Kidney tubule cell (primary cell): ENCODE measurements around the gene FLOT1.

Source experiments
- DNase-seq: peaks from one replicate; pipeline ENCODE4 v3.0.0-alpha.2; 2018; ENCODE audit warnings: low spot score

Gene FLOT1, protein sequence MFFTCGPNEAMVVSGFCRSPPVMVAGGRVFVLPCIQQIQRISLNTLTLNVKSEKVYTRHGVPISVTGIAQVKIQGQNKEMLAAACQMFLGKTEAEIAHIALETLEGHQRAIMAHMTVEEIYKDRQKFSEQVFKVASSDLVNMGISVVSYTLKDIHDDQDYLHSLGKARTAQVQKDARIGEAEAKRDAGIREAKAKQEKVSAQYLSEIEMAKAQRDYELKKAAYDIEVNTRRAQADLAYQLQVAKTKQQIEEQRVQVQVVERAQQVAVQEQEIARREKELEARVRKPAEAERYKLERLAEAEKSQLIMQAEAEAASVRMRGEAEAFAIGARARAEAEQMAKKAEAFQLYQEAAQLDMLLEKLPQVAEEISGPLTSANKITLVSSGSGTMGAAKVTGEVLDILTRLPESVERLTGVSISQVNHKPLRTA

DNA sequence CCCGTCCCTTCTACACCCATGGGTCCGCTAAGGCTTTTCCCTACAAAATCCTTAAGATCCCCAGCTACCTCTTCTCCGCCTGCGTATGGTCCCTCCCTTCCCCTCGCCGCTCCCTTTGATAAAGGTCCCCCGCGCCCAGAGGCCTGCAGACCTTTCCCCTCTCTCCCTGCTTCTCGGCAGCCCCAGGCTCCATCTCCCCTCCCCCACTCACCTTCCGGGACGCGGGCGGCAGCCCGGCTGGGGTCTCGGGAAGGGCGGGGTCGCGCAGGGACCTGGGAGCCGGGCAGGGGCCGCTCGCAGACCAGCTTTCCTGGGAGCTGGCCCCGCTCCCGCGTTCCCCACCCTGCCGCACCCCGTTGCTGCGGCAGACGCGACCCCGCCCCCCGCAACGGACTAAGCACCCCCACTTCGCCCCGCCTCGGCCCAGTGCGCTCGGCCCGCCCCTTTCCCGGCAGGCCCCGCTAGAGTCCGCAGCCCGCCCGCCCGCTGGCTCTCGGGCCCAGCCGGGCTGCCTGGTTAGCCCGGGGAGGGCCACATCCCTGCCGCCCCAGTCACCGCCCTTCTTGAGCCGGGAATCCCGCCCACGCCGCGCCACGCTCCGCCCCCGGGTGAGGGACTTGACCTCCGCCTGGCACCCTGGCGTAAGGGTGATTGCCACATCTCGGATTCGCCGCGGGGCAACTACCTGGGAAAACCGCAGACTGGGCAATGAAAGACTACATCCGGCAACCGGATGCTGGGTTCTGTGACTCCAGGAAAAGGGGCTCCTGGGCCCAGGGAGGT, at the start of gene FLOT1:
Gene FLOT1 (minus strand): TSS at position 372 of the 783 bp plus-strand sequence. CDS start 498 bp downstream, outside the sequence.
- DNase-seq = peak; percentile 98

DNA sequence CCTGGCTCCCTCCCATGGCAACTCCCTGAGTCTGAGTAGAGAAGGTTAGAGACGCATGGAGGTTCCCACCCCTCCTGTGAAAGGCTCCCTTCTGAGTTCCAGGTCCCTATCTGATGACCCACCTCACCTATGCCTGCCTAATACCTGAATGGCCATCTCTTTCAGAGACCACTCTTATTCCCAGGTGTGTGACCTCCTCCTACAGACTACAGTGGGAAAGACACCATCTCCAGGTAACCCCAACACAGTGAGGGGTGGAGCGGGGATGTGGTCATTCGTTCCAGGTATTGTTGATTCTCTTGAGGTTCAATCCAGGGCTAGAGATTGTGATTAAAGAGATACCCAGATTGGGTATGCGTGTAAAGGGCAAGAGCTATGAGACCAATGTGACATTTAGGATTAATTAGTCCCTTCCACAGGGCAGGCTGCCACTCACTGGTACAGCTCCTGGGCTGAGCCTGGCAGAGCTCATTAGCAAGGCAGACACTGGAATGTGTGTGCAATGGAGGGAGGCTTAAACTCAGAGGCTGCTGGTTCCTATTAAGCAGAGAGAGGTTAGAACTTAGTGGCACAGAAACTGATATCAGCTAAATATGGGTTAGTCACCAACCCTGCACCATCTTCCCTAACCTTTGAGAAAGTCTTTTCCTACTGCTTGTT, 48.4 kb upstream of the FLOT1 start:
- DNase-seq = no peak

DNA sequence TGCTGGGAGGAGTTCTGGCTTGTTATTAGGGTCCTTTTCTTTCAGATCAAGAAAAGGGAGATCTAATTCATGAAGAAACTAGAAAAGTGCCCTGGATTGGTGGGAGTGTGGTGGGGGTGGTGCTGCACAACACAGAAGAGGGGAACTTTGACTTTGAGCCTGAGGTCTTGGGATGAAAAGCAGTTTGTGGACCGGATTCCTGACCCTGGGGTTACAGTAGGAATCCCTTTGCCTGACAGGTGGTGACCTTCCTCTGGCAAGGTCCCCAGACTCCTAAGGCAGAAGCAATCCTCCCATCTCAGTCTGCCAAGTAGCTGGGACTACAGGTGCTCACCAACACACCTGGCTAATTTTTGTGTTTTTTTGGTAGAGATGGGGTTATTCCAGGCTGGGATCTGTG, 47.1 kb upstream of the FLOT1 start:
- no peak for DNase-seq

DNA sequence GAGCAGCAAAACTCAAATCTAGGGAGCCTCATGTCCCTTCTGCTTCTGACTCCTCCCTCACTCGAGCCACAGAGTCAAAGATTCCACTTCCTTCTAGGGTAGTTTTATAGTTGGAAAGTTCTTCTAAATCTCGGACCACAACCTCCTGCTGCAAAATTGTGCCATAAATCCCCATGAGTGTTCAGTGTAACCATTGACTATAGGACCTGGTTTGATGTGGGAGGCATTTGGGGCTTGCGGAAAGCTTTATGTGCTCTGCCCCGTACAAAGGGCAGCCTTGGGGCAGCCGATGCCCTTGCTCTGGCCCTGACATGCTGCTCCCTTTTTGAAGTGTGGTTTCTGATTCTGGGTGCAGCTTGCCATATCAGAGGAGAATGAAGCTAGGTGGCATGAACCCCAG, 45.5 kb upstream of the FLOT1 start:
- peak; percentile 74 for DNase-seq

DNA sequence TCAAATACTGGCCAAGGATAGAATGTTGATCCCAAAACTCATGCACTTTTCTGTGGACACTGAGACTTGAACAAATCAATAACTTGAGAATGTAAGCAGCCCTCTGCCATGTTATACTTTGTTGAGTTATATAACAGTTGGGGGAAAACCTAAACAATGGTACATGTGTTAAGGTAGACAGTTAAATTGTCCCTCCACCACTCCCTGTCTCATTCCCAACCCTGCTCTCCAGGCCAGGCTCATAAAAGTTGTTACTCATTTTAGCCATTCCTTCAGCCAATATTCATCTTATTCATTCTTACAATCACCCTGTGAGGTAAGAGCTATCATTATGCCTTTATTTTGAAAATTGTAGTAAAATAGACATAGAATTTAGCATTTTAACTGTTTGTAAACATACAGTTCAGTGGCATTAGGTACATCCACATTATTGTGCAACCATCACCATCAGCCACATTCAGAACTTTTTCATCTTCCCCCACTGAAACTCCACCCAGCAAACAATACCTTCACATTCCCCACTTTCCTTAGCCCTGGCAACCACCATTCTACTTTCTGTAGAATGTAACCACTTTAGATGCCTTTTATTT, 40.0 kb upstream of the FLOT1 start:
- peak; percentile 63 for DNase-seq

DNA sequence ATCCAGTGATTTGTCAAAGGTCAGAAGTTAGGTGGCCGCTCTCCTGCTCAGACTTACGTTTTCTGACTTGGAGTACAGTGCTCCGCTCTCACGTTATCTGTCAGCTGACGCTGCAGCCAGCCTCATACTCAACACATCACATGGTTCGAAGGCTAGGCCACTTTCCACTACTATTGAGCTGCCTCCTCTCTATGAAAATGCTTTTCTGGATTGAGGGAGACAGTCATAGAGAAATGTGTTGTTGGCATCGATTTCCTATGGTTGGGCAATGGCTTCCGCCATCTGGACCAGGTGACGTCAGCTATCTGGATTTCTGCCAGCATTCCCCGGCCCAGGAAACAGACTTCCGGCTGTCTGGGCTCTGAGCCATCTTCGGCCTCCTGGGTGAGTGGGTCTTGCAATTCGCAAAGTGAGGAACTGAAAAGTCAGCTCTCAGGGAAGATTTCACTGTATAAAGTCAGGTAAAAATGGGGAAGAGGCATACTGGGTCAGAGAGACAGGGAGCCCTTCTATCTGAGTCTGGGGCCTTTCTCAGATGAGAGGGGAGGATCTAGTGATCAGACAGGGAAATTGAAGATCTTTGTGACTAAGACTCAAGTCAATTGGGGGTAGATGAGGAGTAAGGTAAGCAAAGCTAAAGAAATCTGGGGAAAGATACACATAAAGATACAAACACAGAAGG, 39.4 kb upstream of the FLOT1 start:
- DNase-seq = peak; percentile 99

DNA sequence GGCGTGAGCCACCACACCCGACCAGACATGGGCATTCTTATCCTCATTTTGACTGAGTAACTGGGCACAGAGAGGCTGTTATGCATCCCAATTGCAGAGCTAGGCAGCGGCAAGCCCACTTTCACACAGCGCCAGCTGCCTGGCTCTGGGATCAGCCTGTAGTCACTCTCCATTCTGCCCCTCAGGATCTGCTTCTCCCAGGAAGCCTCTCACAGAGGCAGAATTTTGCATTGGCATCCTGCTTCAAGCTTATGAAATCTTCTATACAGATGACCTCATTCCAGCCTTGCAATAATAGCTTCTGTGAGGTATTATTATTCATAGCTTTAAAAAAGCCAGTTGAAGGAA, 38.9 kb upstream of the FLOT1 start:
- no peak for DNase-seq

DNA sequence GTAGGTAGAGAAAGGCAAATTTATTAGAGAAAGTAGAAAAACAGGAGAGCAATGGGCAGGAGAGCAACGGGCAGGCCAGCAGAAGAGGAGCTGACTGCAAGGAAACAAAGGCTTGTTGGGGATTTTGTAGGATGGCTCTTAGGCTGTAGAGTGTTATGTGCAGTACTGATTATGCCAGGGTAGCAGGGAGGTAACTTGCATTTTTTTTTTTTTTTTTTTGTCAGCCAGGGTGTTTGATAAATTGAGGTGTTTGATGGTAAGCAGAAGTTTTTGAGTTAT, 38.1 kb upstream of the FLOT1 start:
- DNase-seq = no peak

DNA sequence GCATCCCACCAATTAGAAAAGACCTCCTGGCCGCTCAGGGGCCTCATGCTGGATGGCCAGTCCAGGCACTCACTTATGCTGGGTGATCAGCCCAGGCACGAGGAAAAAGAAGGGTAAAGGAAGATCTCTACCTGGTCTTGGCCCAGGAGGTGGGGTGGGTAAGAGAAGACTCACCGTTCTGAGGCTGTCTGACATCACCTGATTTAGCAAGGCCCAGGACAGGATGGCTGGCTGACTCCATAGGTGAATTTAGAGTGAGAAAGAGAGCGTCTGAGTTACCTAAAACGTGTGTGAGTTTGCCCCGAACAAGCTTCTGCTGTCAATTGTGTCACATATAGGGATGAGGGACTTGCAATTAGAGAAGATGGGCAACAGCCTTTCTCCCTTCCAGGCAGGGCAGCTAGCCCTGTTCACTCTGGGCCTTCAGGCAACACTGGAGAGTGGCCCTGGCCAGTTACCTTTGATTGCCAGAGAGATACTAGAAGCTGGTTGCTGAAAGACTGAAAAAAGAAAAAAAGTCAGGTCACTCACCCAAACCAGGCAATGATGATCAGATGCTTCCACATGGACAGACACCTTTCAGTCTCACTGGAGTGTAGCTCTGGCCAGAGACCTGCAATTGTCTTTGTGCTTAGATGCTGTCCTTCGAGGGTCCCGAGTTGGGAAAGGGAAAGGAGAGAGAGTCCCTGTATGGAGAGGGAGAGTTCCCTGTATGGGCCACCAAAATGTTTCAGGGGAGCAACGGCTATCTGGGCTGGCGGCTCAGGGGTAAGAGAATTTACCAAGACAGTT, 37.6 kb upstream of the FLOT1 start:
- DNase-seq = no peak

DNA sequence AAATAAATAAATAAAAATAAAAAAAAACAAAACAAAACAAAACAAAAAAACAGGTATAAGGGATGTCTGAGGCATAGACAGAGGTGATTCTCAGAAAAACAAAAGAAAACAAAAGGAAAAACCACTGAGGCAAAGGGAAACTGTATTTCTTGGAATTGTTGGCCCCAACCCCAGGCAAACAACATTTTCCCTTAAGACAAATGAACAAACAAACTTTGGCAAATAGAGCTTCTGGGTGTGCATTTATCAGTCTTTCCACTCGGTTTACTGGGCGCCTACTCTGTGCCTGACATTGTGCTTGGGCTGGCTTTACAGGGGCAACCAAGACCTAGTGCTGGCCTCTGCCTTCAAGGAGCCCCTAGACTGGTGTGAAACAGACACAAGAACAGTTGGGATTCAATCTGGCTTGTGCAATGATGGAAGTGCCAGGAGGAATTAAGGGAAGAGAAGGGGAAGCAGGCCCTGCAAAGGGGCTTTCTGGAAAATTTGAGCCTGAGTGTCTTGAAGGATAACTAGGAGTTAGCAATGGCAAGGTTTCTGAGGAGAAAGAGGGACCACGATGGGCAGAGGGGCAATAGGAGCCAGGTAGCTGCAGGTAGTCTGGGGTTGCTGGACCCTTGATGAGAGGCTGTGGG, 35.6 kb upstream of the FLOT1 start:
- no peak for DNase-seq

DNA sequence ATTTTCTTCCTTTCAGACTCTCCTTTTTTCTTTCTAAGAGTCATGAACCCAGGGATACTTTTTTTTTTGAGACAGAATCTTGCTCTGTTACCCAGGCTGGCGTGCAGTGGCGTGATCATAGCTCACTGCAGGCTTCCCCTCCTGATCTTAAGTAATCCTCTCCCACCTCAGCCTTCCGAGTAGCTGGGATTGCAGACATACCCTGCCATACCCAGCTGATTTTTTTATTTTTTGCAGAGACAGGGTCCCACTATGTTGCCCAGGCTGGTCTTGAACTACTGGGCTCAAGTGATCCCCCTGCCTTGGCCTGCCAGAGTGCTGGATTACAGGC, 34.6 kb upstream of the FLOT1 start:
- DNase-seq = no peak

DNA sequence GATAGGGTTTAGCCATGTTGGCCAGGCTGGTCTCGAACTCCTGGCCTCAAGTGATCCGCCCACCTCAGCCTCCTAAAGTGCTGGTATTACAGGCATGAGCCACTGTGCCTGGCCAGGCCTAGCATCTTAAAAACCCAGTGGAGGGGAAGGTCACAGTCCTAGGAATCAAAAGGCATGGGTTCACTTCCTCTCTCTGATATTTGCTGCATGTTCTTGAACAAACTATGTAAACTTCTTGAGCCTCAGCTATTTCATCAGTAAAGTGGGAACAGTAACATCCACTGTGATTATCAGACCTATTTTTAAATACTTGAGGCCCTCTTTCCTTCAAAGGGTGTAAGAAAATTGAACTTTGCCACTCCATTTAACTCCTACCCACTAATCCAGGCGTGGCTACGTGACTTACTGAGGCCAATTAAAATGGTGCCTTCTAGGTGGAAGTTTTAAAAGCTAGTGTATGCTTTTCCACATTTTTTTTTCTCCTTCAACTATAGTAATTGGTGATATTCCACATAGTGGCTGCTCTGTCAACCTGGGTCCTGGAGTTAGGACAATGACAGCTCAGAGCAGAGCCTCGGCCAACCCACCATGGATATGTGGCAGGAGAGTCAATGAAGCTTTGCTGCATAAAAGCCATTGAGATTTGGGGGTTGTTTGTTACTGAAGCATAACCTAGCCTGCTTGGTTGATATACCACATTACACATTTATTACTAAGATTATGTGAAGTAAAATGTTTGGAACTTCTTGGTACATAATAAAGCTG, 34.1 kb upstream of the FLOT1 start:
- DNase-seq = no peak

DNA sequence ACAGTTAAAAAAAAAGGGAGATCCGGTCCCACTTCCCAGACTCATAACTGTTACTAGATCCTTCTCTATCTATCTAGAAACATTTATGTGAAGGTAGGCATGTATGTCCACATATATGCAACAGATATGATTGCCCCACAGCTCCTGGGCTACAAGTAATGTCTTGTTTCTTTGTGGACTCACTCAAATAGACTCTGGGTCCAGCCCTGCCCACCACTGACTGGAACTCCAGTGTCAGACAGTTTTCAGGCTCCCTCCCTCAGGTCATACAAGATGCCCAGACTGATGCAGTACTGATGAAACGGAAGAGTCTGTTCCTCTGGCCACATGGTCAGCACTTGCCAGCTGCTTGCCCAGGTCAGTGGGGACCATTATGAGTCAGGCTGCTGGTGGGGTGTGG, 32.6 kb upstream of the FLOT1 start:
- no peak for DNase-seq

DNA sequence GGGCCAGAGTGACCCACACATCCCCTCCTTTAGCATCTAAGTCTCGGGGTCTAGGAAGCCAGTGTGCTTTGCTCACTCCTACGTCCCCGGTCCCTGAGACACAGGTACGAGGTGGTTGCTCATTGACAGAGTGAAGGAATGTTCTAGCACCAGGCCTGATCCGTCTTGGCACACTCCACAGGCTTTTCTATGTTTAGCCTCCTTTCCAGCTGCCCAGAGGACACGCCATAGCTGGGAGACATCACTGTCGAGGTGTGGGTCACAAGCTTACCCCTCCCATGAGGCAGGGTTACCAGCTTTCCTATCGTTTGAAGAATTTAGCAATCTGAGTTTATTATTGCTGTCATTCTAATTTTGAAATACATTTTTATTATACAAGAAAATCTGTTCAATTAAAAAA, 32.2 kb upstream of the FLOT1 start:
- DNase-seq = no peak

DNA sequence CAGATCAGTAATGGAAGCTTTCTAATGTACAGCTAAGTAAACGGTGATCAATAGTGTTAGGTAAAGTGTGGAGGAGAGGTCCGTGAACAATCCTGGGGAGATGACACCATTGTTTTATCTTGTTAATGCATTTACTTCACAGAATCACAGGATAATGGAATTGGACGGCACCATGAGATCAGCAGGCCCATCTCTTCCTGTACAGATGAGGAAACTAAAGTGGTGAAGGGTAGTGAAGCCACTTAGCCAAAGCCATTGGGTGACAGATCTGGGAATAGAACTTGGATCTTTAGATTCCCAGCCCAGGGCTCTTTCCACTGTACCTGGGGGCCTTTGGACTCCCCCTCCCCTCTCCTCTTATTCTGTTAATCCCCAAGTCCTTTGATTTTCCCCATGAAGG, 28.1 kb upstream of the FLOT1 start:
- no peak for DNase-seq

DNA sequence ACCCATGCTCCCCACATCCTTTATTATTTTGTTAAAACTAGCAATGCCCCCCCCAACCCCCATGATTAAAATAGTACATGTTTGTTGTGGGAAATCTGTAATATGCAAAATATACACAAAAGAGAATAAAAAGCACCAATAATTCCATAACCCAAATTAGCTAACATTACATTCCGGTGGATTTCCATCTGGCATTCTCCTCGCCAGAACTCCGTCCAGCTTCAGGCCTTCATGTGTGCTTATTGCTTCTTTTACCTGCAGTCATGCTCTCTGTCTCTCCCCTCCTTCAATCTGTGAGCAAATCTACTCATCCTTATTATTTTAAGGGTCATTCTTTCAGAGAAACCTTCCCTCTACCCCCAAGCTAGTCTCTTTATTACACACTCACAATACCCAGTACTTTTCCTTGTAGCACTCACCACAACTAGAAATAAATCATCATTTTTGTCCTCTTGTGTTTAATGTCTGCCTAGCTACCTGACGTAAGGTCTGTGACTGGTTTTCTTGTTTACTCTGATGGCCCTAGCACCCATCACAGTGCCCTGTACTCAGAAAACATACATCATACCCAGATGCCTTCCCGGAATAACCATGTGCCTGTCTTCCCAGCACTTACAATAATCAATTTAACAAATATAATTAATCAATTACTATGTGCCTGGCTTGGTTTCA, 27.5 kb upstream of the FLOT1 start:
- DNase-seq = peak; percentile 74

DNA sequence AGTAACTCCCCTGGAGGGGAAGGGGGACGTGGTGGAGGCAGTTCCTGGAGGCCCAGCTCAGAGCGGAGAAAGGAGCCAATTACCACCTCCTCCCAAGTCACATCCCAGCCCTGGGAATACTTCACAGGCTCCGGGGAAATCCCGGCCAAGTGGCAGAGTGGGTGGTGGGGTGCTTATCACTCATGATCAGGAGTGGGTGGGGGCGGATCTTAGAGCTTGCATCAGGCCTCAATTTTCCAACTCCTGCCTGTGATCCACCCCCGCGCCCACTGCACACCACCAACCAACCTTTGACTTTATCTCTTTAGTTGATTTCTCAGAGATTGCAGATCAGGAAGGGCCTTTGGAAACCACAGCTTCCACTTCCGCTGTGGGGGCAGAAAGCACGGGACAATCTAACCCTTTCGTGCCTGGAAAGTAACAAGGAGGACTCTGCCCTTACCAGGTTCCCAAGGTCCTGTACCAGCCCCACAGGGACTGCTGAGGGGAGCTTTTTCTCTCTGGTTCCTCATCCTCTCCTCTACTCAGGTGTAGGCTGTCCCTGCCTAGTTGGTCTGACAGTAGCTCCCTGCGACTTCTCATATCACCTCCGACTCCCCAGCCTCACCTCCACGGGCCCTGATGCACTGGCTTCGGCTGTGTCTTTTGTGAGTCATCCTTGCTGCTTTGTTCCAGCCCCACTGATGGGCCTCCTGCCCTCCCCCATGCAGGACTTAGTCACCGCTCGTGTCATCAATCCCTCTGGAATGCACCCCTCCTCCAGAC, 26.8 kb upstream of the FLOT1 start:
- peak; percentile 98 for DNase-seq

DNA sequence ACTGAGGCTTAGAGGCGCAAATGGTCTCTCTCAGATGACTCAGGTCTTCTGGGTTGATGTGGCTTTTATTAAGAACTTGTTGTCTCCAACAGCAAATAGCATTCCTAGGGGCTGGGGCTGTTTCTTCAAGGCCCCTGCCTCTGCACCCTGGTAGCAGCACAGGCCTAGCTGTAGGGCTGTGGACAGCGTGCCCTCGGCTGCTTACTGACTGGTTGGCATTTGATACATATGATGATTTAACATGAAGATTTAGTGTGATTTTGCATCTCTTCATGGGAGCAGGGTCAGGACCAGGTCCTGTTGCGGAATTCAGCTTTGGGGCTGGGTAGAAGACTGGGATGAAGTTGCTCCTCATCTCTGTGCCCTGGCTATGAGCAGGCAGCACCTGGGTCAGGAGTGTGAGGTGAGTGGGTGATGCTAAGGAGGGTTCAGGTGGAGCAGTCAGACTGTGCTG, 26.2 kb upstream of the FLOT1 start:
- no peak for DNase-seq

DNA sequence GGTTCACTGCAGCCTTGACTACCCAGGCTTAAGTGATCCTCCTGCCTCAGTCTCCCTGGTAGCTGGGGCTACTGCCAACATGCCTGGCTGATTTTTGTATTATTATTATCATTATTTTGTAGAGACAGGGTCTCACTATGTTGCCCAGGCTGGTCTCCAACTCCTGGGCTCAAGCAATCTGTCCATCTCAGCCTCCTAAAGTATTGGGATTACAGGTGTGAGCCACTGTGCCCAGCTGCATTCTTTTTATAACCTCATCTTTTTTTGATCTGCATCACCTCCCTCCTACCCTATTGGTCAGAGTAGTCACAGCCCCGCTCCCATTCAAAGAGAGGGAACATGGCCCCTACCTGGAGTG, 25.4 kb upstream of the FLOT1 start:
- no peak for DNase-seq
